Measurements from ENCODE around the gene EIF3L.

DNA sequence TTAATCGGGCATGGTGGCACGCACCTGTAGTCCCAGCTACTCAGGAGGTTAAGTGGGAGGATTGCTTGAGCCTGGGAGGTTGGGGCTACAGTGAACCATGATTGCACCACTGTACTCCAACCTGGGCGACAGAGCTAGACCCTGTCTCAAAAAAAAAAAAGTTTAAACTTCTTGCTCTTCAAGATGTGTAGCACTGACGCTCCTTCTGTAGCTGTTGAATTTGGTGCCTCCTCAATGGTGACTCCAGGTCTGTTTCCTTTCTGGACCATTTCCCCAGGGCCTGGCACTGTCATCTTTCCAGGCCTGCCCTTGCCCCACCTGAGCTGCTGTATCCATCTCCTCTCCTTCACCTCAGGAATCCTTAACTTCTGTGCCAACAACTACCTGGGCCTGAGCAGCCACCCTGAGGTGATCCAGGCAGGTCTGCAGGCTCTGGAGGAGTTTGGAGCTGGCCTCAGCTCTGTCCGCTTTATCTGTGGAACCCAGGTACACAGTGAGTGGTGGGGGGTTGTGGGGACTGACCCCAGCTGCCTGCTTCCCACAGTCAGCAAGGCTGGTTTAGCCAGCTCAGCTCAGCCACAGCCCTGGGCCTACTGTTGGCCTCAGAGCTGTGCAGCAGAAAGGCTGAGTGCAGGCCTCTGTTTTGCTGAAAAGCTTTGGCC is 39.4 kb upstream of the EIF3L start:
- TF ChIP-seq POLR2A (IDR thresholded peaks at IDR 0.05), result no peak
- TF ChIP-seq, protein P1, sequence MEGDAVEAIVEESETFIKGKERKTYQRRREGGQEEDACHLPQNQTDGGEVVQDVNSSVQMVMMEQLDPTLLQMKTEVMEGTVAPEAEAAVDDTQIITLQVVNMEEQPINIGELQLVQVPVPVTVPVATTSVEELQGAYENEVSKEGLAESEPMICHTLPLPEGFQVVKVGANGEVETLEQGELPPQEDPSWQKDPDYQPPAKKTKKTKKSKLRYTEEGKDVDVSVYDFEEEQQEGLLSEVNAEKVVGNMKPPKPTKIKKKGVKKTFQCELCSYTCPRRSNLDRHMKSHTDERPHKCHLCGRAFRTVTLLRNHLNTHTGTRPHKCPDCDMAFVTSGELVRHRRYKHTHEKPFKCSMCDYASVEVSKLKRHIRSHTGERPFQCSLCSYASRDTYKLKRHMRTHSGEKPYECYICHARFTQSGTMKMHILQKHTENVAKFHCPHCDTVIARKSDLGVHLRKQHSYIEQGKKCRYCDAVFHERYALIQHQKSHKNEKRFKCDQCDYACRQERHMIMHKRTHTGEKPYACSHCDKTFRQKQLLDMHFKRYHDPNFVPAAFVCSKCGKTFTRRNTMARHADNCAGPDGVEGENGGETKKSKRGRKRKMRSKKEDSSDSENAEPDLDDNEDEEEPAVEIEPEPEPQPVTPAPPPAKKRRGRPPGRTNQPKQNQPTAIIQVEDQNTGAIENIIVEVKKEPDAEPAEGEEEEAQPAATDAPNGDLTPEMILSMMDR (IDR thresholded peaks at IDR 0.05), result no peak
